A549 treated with AZD2906 at 1 μM for 4 hours (cell line): ENCODE results near the gene OCEL1. TPM values are rescaled to one million over a fixed set of nuclear protein-coding genes. Genes with fewer than 3 reads are reported as not detected.

ENCODE experiments used
- total RNA-seq: library from RNA; stranded (reverse); fragments of 200-300 nt; extraction: Qiagen RNA extraction; gene quantifications from 5 replicates; pipeline ENCODE4 v1.2.3, GENCODE V29; 2022

Gene OCEL1, protein sequence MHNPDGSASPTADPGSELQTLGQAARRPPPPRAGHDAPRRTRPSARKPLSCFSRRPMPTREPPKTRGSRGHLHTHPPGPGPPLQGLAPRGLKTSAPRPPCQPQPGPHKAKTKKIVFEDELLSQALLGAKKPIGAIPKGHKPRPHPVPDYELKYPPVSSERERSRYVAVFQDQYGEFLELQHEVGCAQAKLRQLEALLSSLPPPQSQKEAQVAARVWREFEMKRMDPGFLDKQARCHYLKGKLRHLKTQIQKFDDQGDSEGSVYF
- total RNA-seq: 12.4 to 13.5 TPM (median 12.8 TPM) in 5 replicates

DNA sequence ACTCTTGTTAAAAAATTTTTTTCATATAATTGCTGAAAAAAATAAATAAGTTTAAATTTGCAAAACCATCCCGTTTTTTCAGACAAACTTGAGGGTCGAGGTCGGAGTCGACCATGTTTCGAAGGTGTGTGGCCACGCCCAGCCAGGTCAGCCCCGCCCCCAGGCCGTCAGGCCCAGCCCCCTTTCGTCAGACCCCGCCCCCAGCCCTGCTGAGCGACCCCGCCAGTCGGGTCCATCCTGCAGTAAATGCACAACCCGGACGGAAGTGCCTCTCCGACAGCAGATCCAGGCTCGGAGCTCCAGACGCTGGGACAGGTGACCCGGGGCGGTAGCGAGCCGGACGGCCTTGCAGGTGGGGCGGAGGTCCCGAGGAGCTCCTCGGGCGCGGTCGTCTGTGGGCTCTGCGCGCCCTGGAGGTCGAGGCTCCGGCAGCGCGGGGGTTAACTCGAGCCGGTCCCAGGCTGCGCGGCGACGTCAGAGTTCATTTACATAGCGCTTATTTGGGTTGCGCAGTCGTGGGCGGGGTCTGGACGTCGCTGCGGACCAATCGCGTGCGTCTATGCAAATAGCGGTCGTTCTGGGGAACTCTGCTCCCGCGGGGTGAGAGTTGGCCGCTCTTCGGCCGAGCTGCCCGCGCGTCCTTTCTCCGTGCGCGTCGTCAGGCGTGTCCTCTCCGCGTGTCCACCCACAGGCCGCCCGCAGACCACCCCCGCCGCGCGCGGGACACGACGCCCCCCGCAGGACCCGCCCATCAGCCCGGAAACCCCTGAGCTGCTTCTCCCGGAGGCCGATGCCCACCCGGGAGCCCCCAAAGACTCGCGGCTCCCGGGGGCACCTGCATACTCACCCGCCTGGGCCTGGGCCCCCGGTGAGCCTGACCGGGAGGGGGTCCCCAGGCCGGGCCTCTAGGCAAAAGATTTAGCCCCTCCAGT, at the start of gene OCEL1:
TSS of gene OCEL1 (plus strand) at position 225 of the 932 bp plus-strand sequence. CDS start at position 247, 22 bp downstream.

GRCh38 chr19:17215127-17215971, 10.7 kb upstream of the OCEL1 start, which contains the start of gene USE1:
TSS of gene USE1 (plus strand) at chr19:17215357. CDS start at chr19:17215406, 49 bp downstream.

DNA sequence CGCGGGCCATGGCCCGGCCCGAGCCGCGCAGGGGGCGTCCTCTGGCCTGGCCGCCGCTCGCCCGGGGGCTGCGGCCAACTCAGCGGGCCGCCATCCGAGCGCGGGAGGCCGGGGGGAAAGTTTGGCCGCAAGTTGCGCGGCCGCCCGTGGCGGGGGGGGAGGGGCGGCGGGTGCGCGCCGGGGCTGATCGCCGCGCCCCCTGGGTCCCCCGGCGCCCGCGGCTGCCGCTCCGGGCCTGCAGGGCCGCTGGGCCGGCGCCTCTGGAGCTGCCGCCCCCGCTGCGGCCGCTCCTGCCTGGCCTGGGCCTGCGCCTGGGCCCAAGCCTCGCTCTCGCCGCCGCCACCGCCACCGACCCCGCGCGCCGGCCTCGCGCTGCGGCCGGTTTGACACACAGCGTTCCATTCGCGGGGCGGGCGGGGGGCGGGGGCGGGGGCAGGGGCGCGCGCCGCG, 19.5 kb downstream of the OCEL1 start, which contains the start of gene NR2F6:
TSS of gene NR2F6 (minus strand) at position 385 of the 450 bp plus-strand sequence. CDS start 699 bp downstream, outside the sequence.

GRCh38 chr19:17264641-17264979, 38.6 kb downstream of the OCEL1 start, which contains the start of gene USHBP1:
TSS of gene USHBP1 (minus strand) at chr19:17264745. CDS start at chr19:17264299, 446 bp downstream.

DNA sequence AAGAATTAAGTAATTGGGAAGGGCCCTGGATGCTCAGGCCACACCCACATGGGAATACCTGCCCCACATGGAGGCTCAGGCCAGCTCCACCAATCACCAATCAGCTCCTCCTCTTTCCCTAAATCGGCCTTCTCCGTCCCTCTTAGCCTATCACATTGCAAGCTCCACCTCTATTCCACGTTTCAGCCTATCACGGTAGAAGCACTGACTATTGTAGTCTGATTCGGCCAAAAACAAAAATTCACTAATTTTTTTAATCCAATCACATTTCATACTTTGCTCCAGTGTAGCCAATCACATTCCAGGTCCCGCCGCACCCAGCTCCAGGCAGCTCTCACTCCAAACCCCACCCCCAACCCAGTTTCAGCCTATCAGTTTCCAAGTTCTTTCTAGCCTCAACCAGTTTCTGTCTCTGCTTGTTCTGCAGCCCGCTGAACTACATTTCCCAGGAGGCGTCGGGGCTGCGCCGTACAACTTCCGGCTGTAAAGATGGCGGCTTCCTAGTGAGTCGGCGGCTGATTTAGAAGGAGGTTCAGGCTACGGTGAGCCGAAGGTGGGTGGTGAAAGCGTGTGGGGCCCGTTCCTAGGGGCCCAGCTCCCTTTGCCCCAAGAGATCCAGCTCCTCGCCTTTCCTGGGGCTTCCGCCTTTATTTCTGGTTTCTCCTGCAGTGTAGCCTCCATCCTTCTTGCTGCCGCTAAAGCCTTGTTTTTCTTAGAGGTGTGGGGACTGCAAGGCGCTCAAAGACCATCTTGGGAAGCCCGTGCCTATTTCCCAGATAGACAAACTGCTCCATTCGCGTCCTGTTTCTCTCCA, 41.2 kb downstream of the OCEL1 start, which contains the start of gene BABAM1:
TSS of gene BABAM1 (plus strand) at position 469 of the 814 bp plus-strand sequence. CDS start 1,364 bp downstream, outside the sequence.

Other genes starting within 250 kb of the OCEL1 start
- gene CPAMD8, start 199.4 kb upstream of the OCEL1 start, total RNA-seq: 0.06 to 0.23 TPM (median 0.17 TPM) in 4 of 5 replicates, not detected in the other
- gene HAUS8, start 150.8 kb upstream of the OCEL1 start, total RNA-seq: 11.3 to 13.9 TPM (median 13.7 TPM) in 5 replicates
- gene MYO9B, start 150.4 kb upstream of the OCEL1 start, total RNA-seq: 28.2 to 33.0 TPM (median 32.0 TPM) in 5 replicates
- 15.1 to 18.3 TPM (median 16.2 TPM) in 5 replicates for gene USE1, start 10.9 kb upstream of the OCEL1 start, total RNA-seq
- 26.5 to 68.6 TPM (median 64.2 TPM) in 5 replicates for gene NR2F6, start 19.7 kb downstream of the OCEL1 start, total RNA-seq
- gene USHBP1, start 38.5 kb downstream of the OCEL1 start, total RNA-seq: not detected in 5 replicates
- gene BABAM1, start 41.2 kb downstream of the OCEL1 start, total RNA-seq: 56.9 to 65.2 TPM (median 60.7 TPM) in 5 replicates
- 0.11 to 0.48 TPM (median 0.47 TPM) in 5 replicates for gene ANKLE1, start 55.7 kb downstream of the OCEL1 start, total RNA-seq
- gene ABHD8, start 77.2 kb downstream of the OCEL1 start, total RNA-seq: 2.2 to 3.3 TPM (median 3.1 TPM) in 5 replicates
- 55.8 to 85.4 TPM (median 81.6 TPM) in 5 replicates for gene MRPL34, start 79.6 kb downstream of the OCEL1 start, total RNA-seq
- 51.2 to 57.9 TPM (median 54.8 TPM) in 5 replicates for gene DDA1, start 83.3 kb downstream of the OCEL1 start, total RNA-seq
- gene ANO8, start 108.6 kb downstream of the OCEL1 start, total RNA-seq: 2.0 to 3.8 TPM (median 3.3 TPM) in 5 replicates
- 13.2 to 20.3 TPM (median 19.3 TPM) in 5 replicates for gene GTPBP3, start 111.3 kb downstream of the OCEL1 start, total RNA-seq
- gene PLVAP, start 151.1 kb downstream of the OCEL1 start, total RNA-seq: not detected in 5 replicates
- gene CCDC194, start 168.0 kb downstream of the OCEL1 start, total RNA-seq: not detected in 5 replicates
- 0.12 to 0.22 TPM (median 0.16 TPM) in 5 replicates for gene BST2, start 179.4 kb downstream of the OCEL1 start, total RNA-seq
- 30.6 to 42.8 TPM (median 40.1 TPM) in 5 replicates for gene MVB12A, start 193.8 kb downstream of the OCEL1 start, total RNA-seq
- 0.31 to 0.71 TPM (median 0.64 TPM) in 5 replicates for gene TMEM221, start 222.4 kb downstream of the OCEL1 start, total RNA-seq
- not detected in 5 replicates for gene NXNL1, start 234.7 kb downstream of the OCEL1 start, total RNA-seq
- 2.2 to 3.0 TPM (median 2.4 TPM) in 5 replicates for gene SLC27A1, start 244.3 kb downstream of the OCEL1 start, total RNA-seq